HG02623 (cell line): ENCODE measurements around the gene CASP1.
"Not testable (repeated sequence)": the region's sequence is repeated elsewhere in the genome, so short reads cannot be mapped to it uniquely, and the experiment has no call there.

Experiments used
- ATAC-seq: cut with Tn5 transposase; IDR thresholded peaks from one replicate; pipeline ENCODE4 v1.9.1; 2021; ENCODE audit warnings: moderate library complexity; ENCODE audit not compliant: unreplicated experiment

The CASP1 gene

DNA sequence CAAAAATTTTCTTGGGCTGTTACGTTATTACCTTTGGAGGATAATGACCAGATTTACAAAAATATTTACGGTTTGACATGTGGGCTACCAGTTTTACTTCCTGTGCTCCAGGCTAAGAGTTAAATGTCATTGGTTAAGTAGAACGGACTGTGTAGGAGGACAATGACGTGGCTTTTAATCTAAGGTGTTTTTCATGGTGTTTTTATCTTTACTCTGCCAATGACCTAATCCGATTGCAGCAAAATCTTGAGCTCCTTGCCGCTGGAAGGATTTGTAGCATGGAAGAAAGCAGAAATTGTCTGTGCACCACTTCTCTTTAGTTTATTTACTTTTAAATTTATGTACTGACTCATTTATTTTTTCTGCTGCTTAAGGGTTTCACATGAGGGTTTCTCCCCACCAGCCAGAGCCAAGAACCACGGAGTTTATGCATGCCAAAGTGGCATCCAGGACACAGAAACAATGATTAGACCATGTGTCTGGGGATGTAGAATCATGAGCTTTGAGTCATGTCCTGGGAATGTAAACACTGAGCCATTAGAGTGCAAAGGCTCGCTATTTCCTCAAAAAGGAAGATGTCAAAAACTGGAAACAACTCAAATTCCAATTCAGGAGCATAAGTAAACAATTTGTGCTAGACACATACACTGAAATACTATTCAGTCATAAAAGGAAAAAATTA lies 12.1 kb upstream of the CASP1 start:
- no peak for ATAC-seq

DNA sequence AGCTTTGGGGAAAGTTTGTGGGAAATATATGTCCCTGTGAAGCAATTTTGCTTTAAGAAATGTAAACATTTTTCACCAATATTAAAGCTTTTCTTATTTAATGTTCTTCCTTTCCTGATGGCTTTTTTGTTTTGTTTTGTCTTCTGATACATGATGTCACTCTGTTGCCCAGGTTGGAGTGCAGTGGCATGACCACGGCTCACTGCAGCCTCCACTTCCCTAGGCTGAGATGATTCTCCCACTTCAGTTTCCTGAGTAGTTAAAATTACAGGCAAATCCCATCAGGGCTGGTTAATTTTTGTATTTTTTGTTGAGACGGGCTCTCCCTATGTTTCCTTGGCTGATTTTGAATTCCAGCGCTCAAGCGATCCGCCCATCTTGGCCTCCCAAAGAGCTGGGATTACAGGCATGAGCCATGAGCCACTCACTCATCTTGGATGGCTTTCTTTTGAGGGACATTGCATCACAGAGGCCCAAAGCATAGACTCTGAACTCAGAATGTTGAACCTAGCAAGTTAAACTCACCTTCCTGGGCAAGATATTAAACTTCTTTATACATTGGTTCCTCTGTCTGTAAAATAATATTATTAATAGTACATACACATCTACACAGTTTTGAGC lies 10.8 kb upstream of the CASP1 start:
- no peak for ATAC-seq

DNA sequence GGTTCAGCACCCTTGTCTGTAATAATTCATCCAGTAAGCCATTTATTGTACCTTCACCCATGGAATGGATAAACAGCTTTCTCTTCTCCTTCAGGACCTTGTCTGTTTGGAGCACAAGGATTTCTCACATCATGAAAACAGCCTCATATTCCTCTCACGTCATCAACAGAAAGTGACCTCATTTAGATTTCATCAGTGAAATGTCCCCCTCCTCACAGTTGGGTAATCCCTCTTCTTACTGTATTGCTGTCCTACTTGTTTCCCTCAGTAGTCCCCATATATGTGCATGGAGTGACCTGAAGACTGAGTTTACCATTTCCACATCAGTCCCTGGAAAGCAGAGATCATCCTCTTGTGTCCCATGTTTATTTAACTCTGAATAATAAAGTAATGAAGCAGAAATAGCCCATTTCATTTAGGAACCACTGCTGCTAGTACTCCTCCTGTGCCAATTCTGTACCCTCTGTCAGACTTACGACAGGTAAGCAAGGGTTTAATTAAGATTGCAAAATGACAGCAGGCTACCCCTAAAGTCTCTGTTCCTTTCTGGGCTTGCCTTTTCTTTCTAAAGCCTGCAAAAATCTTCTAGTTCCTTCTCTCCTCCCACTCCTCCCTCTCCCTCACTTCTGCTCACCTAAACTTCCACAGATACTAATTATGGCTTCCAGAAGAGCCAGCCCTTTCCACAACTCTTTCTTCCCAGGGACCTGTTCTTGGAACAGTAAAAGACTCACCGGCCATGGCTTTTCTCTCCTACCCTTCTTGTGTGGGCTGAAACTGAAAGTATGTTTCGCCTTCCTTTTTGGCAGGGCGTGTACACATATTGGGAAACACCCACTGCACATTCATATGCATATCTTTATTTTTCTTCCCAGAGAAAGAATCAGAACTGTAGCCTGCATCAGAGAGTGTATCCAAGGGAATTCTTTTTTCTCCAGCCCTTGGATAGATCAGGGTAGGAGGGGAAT lies 9.9 kb upstream of the CASP1 start, which contains the start of gene CARD16:
TSS of gene CARD16 (minus strand) at position 779 of the 968 bp plus-strand sequence. CDS start at position 741, 38 bp downstream.
- ATAC-seq = peak; percentile 99

DNA sequence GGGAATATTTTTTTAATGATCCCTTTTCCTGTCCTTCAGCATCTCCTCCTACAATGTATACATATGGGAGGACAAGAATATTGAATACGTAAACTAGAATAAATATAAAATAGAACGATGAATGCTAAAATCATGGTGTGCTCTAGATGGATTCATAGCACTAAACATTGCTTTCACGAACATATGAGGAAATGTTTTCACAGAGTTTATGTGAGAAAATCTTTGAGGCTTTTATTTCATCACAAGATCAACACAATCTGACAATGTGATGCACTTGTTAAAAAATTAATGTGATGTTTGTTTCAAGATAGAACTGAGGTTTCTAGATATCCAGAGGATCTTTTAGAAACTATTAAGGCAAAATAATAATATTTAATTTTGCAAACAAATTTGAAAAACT lies 7.2 kb upstream of the CASP1 start:
- no peak for ATAC-seq

DNA sequence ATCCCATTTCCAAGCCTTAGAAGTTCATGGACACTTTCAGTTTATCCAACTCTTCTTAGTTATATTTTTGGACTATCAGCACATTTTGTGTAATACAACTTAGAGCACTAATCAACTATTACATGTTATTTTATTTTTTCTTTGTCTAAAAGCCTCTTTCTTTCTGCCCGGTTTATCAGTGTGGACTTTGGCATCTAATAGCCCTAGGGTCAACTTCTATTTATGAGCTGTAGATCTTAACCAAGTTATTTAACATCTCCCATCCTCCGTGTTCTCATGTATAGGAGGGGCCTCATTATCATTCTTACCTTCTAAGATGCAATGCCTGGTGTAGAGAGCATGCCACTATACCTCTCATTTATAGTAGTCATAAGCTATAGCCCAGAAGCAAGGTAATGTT lies 5.8 kb upstream of the CASP1 start:
- ATAC-seq = no peak

DNA sequence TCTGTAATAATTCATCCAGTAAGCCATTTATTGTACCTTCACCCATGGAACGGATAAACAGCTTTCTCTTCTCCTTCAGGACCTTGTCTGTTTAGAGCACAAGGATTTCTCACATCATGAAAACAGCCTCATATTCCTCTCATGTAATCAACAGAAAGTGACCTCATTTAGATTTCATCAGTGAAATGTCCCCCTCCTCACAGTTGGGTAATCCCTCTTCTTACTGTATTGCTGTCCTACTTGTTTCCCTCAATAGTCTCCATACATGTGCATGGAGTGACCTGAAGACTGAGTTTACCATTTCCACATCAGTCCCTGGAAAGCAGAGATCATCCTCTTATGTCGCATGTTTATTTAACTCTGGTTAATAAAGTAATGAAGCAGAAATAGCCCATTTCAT lies 556 bp downstream of the CASP1 start:
- not testable (repeated sequence) for ATAC-seq

DNA sequence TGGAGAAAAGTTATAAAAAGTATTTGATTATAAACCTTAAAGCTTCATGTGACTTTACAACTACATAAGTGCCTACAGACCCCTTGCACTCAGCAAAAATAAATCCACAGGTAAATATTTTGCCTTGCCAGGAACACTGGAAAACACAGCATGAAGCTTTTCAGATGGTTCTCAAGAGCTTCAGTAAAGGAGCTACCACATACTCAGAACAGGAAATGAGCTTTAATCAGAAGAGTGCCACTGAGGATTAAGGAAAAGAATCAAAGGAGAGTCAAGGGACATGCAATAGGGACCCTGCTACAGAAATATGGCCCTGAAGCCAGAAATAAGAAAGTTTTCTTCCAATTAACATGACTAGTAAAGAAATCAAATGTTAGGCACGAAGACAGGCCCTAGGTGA lies 1.2 kb downstream of the CASP1 start:
- no peak for ATAC-seq

DNA sequence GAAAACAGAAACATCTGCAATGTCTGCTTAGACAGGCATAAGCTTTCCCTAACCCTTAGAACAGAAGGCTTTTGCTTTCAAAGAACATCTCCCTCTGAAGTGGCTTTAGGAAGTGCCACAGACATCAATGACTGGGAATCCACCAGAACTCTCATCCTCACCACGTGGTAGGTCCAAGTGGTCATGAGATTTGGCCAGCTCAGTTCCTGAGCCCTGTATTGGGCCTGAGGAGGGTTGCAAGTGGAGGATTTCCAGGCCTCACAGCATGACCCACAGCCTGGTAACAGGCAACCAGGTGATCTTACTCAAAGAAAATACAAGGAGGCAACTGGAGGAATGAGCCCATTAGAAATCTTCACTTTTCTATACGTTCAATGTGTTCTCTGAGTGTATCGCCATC lies 1.6 kb downstream of the CASP1 start:
- ATAC-seq = no peak

DNA sequence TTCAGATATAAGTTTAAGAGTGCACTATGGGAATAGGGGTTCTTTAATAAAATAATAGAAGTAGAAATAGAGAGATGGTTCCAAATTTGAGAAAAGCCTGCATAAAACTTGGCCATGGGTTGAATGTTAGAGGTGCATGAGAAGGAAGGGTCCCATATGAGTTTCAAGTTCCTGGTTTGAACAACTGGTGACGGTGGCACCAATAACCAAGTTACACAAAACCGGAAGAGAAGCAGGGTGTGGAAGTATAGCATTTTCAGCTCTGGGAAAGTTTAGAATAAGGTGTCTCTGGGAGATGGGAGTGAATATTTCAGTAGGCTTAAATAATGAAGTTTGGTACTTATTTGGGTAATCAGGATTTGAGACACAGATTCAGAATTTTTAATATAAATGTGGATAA lies 2.4 kb downstream of the CASP1 start:
- ATAC-seq = no peak

DNA sequence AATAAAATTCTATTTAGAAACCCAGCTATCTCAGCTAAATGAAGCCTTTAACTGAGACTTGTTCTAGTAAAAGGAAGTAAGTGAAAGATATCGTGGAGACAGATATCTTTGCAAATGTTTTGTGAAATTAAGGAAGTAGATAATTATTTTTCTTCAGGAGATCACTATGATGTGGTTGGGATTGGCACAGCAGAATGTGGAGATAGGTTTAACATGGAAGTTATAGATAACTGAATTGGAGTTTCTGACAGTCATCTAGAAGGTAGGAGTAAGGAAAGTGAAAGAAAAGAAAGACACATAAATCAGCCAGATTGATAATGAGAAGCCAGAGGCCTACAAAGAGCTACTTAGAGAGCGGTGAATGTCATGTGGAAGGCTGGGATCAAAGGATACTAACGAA lies 7.3 kb downstream of the CASP1 start:
- no peak for ATAC-seq

DNA sequence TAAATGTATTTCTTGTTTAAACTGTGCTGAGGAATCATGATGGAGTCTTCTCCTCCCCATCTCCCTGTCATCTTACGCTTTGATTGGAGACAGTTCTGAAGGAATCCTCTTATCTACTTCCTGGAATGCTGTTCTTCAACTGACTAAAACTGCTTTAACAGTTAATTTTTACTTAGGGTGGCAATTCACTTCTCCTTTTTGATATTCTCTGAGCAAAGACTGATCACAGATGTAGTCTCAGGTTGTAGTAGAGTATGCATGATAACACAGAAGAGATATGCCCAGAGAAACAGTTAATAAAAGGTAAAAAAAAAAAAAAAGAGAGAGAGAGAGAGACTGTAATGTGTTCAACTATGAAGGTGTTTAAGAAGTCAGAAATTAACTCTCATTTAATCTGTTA lies 10.6 kb downstream of the CASP1 start:
- ATAC-seq = no peak

DNA sequence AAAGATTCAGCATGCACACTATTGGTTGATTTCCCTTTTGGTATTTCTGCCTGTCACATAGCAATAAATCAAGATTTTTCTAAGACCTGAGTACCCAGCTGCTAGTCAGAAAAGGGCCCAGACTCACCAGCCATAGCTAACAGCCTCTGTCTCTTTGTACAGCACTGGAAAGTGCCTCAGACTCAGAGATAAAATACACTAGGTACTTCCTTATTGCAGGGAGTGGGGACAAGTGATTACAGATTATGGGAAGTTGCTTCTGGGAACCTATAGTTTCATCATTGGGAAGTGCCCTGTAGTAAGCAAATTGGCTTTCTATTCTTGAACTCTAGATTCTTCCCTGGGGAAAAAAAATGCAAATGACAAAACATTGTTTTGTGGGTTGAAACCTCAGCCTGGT lies 11.9 kb downstream of the CASP1 start, which contains the start of gene CASP5:
TSS of gene CASP5 (minus strand) at position 166 of the 400 bp plus-strand sequence. CDS start at position 134, 32 bp downstream.
- ATAC-seq = no peak

DNA sequence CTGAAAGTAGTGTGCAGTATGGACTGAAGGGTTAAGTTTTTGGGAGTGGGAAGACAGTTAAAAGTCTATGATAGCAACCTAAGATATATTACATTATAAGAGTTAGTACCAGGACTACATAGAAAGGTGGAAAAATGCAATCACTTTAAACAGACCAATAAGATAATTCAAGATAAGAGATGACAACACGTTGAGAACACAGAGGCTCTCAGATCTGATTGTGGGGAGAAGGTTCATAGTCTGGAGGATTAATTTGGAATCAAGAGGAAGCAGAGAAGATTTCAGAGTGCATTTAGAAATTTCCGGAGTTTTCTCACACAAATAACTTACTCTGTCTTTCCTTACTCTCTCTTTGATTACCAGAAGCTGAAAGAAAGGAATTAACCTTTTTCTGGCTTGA lies 12.4 kb downstream of the CASP1 start:
- no peak for ATAC-seq

DNA sequence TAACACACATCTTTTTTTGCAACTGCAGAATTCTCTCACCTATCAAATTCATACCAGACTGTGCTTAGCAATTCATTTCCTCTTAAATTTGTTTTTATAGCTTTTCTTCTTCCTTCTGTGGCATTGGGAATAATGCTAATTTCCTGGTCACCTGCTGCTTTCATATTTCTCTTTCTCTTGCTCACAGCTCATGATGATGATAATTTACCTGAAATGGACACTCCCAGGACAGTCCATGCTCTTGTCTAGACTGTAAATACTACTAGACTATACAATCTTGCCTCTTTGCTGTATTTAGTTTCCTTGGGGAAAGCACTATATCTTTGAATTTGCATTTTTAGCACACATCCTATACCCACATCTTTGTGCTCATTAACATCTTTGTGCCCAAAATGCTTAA lies 27.5 kb downstream of the CASP1 start:
- ATAC-seq = no peak

DNA sequence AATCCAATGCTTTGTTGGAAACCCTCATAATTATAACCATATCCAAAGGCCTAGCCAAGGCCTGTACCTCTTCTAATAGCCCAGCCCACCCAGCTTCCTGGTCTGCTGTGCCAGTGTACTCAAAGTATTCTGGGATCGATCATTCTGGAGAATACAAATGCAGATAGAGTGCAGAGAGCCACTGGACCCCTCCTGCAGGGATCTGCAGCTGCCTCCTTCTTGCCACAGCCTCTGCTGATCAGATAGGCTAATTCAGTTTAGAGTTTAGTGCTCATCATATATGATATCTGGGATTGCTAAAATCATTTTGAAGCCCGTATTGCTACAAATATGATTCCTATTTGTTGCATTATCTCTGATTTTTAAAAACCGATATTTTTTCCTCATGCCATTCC lies 29.5 kb downstream of the CASP1 start:
- ATAC-seq = no peak

DNA sequence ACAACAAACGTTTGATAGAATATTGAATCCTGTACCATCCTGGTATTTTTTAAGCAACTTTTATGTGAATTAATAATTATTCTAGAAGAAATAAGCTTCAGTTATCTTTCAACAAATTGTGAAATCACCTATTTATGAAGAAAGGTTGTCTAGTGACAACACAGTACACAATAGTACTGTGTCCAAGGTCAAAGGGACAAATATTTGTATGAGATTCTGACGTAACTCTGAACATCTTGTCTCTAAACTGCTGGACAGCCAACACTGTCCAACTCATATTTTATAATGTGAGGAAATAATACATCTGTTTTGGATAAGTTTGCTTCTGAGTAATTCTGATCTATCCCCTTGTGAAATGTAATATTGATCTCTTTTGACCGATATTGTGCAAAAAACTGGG lies 30.9 kb downstream of the CASP1 start:
- no peak for ATAC-seq

DNA sequence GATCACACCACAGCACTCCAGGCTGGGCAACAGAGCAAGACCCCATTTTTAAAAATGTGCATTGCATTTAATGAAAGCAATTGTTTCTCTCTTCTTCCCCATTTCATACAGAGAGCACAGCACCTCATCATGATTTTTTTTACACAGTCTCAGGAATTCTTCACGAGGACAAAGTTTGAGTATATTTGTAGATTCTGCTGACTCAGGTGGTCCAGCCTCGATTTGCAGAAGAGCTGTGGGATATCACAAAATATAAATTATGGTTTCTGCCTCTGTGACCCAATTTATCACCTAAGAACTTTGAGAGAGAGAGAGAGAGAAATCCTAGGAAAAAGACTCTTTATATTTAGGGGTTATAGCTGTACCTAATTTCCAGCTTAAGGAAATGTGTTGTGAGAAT lies 31.8 kb downstream of the CASP1 start:
- ATAC-seq = no peak

DNA sequence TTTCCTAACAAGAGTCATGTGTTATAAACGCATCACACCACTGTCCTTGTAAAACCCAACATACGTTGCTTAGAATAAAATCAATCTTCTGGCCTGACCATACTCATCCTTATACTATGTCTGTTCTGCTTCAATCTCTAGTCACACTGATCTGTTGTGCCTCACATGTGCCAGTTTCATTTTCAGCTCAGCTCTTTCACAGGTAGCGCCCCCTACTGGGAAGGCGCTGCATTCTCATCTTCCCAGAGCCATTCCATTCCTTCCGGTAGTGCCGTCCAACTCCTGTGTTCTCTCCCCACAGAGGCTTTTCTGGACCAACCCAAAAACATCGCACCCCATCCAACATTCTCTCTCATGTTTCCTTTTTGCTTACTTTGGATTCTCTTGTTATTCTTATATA lies 34.1 kb downstream of the CASP1 start:
- peak; percentile 86 for ATAC-seq

DNA sequence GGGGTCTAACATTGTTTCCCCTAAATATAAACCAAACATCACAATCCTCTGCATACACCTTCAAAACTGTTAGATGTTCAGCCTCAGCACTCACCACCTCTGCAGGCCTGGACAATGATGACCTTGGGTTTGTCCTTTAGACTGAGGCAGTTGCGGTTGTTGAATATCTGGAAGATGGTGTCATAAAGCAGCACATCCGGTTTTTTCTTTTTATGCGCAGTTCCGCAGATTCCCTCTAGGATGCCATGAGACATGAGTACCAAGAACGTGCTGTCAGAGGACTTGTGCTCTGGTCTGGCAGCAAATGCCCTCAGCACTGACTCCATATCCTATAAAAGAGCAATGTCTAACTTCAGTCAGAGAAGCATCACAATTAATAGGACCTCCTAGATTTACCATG lies 34.8 kb downstream of the CASP1 start:
- no peak for ATAC-seq

DNA sequence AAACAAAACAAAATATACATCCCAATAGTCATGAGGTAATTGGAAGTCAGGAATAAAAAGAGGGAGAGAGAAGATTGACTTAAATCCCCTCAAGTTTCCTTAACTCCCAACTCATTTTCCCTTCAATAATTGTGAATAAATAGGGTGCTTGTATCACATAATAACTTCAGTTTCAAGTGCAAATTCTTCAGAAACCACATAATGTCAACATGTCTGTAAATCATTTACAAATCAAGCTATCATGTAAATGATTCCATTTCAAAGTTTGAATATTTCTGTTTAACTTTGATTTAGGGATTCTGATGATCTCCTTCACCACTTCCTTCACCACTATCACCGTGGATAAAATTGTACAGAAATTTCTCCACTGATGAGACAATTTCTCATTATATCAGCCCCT lies 35.2 kb downstream of the CASP1 start:
- ATAC-seq = no peak

DNA sequence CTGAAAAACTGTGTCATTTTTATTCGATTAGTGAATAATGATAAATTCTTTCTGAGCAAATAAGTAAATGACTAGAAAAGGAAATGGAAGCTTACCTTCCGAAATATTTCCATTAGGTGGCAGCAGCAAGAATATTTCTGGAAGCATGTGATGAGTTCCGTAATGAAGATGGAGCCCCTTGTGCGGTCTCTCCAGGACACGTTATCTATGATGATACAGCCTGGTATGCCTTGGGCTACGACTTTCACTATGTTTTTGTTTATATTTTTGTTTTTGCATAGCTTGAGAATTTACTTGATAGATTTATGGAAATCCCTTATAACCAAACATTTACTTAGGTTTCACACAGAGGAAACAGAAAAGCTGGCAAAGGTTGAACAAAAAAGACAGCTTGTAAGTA lies 37.7 kb downstream of the CASP1 start:
- ATAC-seq = no peak

DNA sequence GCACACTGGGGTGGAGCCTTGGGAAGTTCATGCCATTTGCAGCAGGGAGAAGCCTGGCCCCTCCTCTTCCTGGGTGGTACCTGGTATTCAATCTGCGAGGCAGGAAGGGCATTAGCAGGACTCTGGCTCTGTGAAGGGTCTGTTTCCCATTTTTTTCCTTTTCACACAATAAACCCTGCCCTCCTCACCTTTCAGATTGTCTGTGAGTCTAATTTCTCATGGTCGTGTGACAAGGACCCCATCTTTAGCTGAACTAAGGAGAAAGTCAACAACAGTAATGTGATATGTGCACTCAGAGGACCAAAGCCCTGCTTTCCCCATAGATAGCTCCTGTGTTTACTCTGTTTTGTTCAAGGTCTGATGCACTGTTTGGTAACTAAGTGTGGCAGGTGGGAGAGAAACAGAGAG lies 39.9 kb downstream of the CASP1 start:
- ATAC-seq = no peak
